ENCODE measurements around the gene CMTM3.
"Not testable (repeated sequence)": the region's sequence is repeated elsewhere in the genome, so short reads cannot be mapped to it uniquely, and the experiment has no call there.

Gene CMTM3

GRCh38 chr16:66585481-66586239 lies 18.8 kb upstream of the CMTM3 start:
- no peak for DNase-seq

- no peak for DNase-seq
These were observed 16.5 kb upstream of the CMTM3 start for GRCh38 chr16:66587881-66588600.

GRCh38 chr16:66588981-66589713 lies 15.4 kb upstream of the CMTM3 start:
- DNase-seq: no peak

DNA sequence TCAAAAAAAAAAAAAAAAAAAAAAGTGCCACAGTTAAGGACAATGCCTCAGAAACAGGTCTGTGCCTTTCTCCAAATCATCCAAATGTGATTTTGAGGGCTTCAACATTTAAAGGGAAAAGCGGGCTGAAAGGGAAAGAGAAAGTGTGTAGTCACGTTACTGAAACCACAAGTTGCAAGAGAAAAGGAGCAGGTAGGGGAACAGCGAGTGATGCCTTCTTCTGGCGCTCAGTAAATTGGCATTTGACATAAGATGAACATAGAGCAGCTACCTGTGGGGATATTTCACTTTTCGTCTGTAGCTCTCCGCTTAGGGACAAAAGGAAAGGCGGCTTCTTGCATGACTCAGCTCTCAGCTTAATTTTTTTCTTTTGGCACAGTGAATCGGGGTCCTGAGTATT lies 14.2 kb upstream of the CMTM3 start:
- DNase-seq: no peak

- no peak for DNase-seq
These were observed 13.5 kb upstream of the CMTM3 start for GRCh38 chr16:66591018-66591417.

- no peak for DNase-seq
These were observed 12.3 kb upstream of the CMTM3 start for GRCh38 chr16:66592241-66592640.

GRCh38 chr16:66592814-66593213 lies 11.7 kb upstream of the CMTM3 start:
- DNase-seq: no peak

DNA sequence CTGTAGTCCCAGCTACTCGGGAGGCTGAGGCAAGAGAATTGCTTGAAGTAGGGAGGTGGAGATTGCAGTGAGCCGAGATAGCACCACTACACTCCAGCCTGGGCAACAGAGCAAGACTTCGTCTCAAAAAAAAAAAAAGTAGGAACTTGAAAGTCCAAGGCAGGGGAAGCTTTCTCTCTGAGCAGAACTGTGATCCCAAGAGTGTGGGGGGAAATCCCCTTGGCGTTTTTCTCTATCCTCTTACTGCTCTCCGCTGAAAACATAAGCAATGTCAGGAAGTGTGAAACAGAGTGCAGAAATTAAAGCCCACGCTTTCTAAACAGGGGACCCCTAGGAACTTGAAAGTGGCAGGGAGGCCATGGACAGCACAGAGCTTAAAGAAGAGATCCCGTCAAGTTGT lies 9.8 kb upstream of the CMTM3 start:
- DNase-seq: no peak

DNA sequence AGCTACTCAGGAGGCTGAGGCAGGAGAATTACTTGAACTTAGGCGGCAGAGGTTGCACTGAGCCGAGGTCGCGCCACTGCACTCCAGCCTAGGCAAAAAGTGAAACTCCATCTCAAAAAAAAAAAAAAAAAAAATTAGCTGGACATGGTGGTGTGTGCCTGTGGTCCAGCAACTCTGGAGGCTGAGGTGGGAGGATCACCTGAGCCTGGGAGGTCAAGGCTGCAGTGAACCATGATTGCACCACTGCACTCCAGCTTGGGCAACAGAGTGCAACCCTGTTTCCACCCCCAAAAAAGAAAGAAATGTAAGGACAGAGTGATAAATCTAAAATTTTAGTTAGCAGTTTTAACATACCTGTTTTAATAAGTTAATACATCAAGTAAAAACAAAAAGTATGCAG lies 7.9 kb upstream of the CMTM3 start:
- DNase-seq: not testable (repeated sequence)

DNA sequence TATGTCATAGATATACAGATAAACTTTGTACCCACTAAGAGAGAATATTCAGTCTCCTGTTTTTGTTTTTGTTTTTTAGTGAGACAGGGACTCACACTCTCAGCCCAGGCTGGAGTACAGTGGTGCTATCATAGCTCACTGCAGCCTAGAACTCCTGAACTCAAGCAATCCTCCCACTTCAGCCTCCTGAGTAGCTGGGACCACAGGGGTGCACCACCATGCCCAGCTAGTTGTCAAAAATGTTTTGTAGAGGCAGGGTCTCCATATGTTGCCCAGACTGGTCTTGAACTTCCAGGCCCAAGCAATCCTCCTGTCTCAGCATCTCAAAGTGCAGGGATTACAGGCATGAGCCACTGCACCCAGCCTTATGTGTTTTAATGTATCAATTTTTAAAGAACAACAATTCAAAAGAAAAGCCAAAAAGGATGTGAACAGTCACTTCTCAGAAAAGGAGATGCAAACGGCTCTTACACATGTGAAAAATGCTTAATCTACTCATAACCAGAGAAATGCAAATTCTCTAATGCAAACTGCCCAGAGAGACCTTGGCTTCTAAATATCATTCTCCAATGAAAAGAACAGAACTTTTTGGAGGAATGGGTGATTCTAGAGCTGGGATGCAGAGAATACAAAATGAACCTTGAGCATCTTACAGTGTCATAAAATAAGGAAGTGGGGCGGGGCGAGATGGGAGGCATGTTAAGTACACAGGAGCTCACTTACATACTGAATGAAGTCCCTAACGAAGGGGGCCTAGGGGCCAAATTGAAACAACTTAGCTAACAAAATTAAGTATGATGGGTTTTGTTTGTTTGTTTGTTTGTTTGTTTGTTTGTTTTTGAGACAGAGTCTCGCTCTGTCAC lies 7.3 kb upstream of the CMTM3 start:
- no peak for DNase-seq

DNA sequence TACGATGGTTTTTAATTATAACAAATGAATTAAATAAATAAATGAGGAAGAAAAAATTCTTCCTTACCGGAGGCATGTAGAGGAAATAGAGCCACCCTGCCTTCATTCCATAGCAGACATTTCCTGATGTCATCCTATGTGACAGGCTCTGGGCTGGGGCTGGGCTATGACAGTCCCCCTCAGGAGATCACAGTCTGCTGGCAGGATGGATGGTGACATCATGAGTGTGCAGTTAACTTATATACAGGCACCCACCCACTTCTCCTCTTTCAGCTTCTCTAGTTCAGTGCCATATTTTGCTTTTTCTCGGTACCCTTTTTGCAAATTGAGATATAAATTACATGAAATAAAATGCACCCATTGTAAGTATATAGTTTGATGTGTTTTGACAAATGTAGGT lies 6.4 kb upstream of the CMTM3 start:
- no peak for DNase-seq

- DNase-seq: no peak
These were observed 4.8 kb upstream of the CMTM3 start for GRCh38 chr16:66599726-66600125.

GRCh38 chr16:66600477-66600876 lies 4.0 kb upstream of the CMTM3 start:
- no peak for DNase-seq

DNA sequence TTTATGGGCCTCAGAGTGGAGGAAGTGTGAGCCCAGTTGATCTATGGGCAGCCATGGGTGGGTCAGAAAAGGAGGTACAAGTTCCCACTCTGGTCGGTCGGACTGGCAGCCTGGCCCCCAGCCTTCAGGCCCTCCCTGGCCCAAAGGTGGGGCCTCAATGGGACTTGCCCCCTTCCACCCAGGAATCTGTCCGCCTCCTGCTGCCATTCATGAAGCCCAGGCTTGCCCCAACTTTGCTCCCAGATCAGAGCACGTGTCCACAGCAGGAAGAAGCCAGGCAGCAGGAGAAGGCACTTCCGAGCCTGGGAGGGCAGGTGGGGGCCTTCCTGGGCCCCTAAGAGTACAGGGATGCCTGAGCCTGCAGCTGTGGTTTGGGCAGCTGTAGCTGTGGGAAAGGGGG lies 3.0 kb upstream of the CMTM3 start:
- DNase-seq: no peak

GRCh38 chr16:66603537-66604375 lies 748 bp upstream of the CMTM3 start:
- peak in 1 of 2 experiments; percentile 36 for DNase-seq

DNA sequence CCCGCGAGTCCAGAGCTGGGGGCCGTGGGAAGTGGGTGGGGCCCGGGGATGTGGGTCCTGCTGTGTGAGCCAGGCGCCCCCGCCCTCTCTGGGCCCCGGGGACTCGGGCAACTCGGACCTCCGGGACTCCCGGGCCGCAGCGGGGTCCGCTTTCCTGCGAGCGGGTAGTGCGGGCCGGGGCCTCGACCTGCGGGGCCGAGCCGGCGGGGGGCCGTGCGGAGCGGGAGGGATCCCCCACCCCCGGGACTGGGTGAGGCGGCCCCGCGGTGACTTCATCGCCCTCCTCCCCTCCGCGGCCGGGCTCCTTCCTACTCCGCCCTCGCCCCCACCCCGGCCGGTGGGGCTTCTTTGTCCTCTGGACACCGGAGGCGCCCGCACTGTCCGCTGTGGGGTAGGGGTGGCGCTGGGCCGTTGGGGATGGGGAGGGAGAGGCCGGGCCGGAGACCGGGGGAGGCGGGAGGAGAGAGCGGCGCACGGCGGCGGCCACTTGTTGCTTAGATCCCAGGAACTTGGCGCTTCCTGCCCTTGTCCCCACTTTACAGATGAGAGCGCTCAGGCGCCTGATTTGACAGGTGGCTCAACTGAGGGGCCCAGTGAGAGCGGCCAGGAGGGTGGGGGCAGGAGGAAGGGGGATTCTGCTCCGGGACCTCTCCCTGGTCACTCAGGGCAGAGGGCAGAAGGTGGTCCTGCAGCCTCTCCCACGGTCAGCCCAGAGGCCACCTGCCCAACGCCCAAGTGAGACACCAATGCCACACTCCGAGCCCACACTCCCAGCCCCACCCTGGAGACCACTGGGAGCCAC lies 874 bp downstream of the CMTM3 start:
- DNase-seq: no peak

DNA sequence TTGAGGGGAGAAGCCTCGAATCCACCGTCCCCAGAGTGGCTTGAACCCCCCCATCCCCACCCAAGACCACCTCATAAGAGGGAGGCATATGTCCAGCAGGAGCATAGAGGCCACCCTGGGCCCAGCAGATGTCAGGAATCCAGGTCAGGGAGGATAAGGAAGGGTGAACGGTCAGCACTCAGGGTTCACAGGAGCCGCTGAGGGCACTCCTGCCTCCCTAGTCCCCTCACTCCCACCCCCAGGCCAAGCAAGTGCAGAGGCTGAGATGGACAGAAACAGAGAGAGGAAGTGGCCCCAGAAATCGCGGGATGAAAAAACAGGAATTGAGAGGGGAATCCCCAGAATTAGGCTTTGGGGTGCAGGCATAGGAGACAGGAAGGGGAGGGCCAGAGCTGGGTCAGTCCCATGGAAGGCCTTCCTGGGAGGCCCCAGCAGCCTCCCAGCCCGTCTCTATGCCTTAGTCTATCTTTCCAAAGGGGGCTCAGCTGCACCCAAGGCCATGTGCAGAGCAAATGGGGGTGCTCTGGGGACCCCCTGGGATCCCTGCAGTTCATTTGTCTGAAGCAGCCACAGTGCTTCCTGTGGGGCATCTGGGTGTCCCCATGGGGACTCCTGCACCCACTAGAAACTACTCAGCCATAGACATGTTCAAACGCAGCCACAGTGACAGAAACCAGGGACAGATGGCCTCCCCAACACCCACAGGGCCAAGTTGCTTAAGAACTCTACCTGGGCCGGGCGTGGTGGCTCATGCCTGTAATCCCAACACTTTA lies 1.7 kb downstream of the CMTM3 start:
- DNase-seq: no peak

- DNase-seq: peak in 1 of 2 experiments; percentile 65
These were observed 4.0 kb downstream of the CMTM3 start for GRCh38 chr16:66608241-66609138.

DNA sequence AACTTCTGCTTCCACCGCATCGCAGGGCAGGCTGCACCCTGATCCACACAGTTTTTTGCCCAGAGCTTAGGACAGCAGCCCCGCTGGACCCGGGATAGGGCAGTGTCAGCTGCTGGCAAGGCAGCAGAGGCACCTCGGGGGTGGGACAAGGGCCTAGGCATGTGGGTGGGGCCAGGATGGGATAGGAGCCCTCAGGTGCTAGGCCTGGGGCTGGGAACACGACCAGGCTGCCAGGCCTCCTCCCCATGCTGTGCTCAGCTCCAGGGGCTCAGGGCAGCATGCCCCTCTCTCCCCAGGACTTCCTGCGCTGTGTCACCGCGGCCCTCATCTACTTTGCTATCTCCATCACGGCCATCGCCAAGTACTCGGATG lies 4.6 kb downstream of the CMTM3 start:
- no peak for DNase-seq
